ENCODE results near the gene SCP2D1. TPM values are rescaled to one million over a fixed set of nuclear protein-coding genes. Genes with fewer than 3 reads are reported as not detected.
A peak's percentile ranks its signal among the peaks of the same experiment; 100 is the strongest.

SCP2D1 gene
- polyA plus RNA-seq, 2 of the 4 experiments (the other 2 are of a cell fraction) = not detected

- WGBS (ENCODE audit: missing lambda C conversion rate) = 23% methylated on average over 2 of the region's 2 CpGs
- DNase-seq (ENCODE audit: low read depth in 1 of 2, low spot score in 1 of 2) (no peak), FAIRE-seq (no peak), ATAC-seq (no peak)
- Histone ChIP-seq H3K9me3 (no peaks in the 10 kb centered on the region), H3K4me1 (no peaks in the 10 kb centered on the region), H3K27ac (no peak overlapping the region), H3K4me2 (no peak overlapping the region), H3K4me3 (no peak overlapping the region)
- TF ChIP-seq HOXA7 (CRISPR knock-in tag; IDR thresholded peaks at IDR 0.05) = no peak
- TF ChIP-seq FOXS1 (CRISPR knock-in tag; IDR thresholded peaks at IDR 0.05) = no peak
- TF ChIP-seq HMGXB4 (CRISPR knock-in tag; IDR thresholded peaks at IDR 0.05; ENCODE audit: borderline replicate concordance) = no peak
- TF ChIP-seq EP300 (IDR thresholded peaks at IDR 0.05) = no peak
- TF ChIP-seq TP53 (CRISPR knock-in tag; IDR thresholded peaks at IDR 0.05) = no peak
- no peak for TF ChIP-seq ELK1 (IDR thresholded peaks at IDR 0.05; ENCODE audit: low read depth, low read length)
- no peak for TF ChIP-seq KDM5A (IDR thresholded peaks at IDR 0.05)
- TF ChIP-seq SREBF2 (IDR thresholded peaks at IDR 0.05) = no peak
- no peak for TF ChIP-seq POLR2A (IDR thresholded peaks at IDR 0.05; ENCODE audit: low read length)
- TF ChIP-seq JUN (IDR thresholded peaks at IDR 0.05) = no peak
- no peak for TF ChIP-seq KDM1A (IDR thresholded peaks at IDR 0.05; ENCODE audit: low read depth)
- no peak for TF ChIP-seq CHD4 (IDR thresholded peaks at IDR 0.05; ENCODE audit: borderline replicate concordance)
- no peak for TF ChIP-seq RNF2 (IDR thresholded peaks at IDR 0.05; ENCODE audit: borderline replicate concordance, low read depth)
- CTCF ChIA-PET = interaction anchor here (1.2 to 1.3 kb wide), 2 partner anchors 13 to 19 kb away, joined by 4 read pairs; no protein-coding TSS in a partner anchor
- POLR2A ChIA-PET = no interaction called here
Observed at GRCh38 chr20:18801516-18801915, 12.1 kb upstream of the SCP2D1 start.

DNA sequence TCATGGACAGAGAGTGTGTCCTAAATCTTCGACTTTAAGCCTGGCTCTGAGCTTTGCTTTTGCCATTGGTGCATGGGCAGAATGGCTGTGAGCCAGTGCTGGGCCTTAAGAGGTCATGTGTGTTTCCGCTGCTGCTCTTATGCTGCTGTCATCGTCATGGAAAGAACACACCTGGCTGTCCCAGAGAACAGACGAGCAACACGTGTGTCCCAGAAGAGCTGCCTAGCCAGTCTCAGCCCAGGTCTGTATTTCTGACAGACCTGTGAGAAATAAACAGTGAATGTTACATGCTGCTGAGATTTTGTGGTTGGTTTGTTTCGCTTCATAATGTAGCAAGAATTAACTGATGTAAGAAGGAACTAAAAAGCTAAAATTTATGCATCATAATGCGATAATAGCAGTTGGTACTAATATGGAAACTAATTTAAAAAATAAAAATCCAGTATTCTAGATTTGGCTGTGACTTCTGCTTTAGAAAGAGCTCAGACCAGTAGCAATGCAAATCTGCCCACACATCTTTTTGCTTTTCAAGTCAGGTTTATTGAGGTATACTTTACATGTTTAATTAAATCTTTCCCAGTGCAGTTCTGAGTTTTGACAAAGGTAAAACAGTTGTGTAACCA, 11.5 kb upstream of the SCP2D1 start:
- H3K4me2 ChIP-seq = no peak overlapping the region
- TF ChIP-seq EHMT2 (IDR thresholded peaks at IDR 0.05; ENCODE audit: low read depth) = no peak
- no peak for TF ChIP-seq CEBPB (IDR thresholded peaks at IDR 0.05)
- TF ChIP-seq HDAC2 (IDR thresholded peaks at IDR 0.05) = no peak
- TF ChIP-seq ZFP36 (IDR thresholded peaks at IDR 0.05; ENCODE audit: borderline replicate concordance, partially characterized antibody) = no peak
- TF ChIP-seq HES2 (IDR thresholded peaks at IDR 0.05) = no peak
- no peak for TF ChIP-seq HOXB13 (CRISPR knock-in tag; IDR thresholded peaks at IDR 0.05; ENCODE audit: low read depth)
- TF ChIP-seq EHF (CRISPR knock-in tag; IDR thresholded peaks at IDR 0.05) = no peak
- no peak for TF ChIP-seq ZC3H11A (IDR thresholded peaks at IDR 0.05)
- TF ChIP-seq KDM5A (IDR thresholded peaks at IDR 0.05) = no peak
- TF ChIP-seq MYC (IDR thresholded peaks at IDR 0.05; ENCODE audit: borderline replicate concordance, low read length) = no peak
- TF ChIP-seq ESRRA (IDR thresholded peaks at IDR 0.05; ENCODE audit: borderline replicate concordance, low read length) = no peak
- TF ChIP-seq FOXS1 (CRISPR knock-in tag; IDR thresholded peaks at IDR 0.05) = no peak
- TF ChIP-seq HOXB5 (CRISPR knock-in tag; IDR thresholded peaks at IDR 0.05) = no peak
- WGBS (ENCODE audit: missing lambda C conversion rate) = 24% methylated on average over 7 of the region's 7 CpGs
- no peak for DNase-seq (ENCODE audit: low read depth in 1 of 2, low spot score in 1 of 2)
- ChIA-PET POLR2A (no interaction called here), CTCF (interaction anchor here (1.2 to 1.3 kb wide), 2 partner anchors 13 to 20 kb away, joined by 4 read pairs; no protein-coding TSS in a partner anchor)
- no peaks in the 10 kb centered on the region for H3K9me3 ChIP-seq
- ATAC-seq = no peak
- H3K4me1 ChIP-seq = no peaks in the 10 kb centered on the region
- no peak overlapping the region for H3K27ac ChIP-seq
- no peak overlapping the region for H3K4me3 ChIP-seq
- peak; percentile 36 for FAIRE-seq

All from A549 (cell line).